Mesenchymal stem cell (in vitro differentiated cells and primary cell): Measurements from ENCODE around the gene RASGRP4.

Experiments used
- DNase-seq: peaks from one replicate; pipeline ENCODE4 v3.0.0-alpha.2; 2013
- H2AFZ ChIP-seq: one replicate; pipeline ENCODE4 v1.6.1; 2013; ENCODE audit warnings: low read depth, mild to moderate bottlenecking, control low read depth, inconsistent platforms, low read length, moderate library complexity
- H2AK5ac ChIP-seq: 2 replicates; pipeline ENCODE4 v1.6.1; 2013; ENCODE audit warnings: low read length, moderate library complexity, mild to moderate bottlenecking, inconsistent platforms; ENCODE audit not compliant: severe bottlenecking
- H2BK120ac ChIP-seq: one replicate; pipeline ENCODE4 v1.6.1; 2013; ENCODE audit warnings: low read depth, mild to moderate bottlenecking, inconsistent platforms, low read length, moderate library complexity
- H2BK12ac ChIP-seq, 2 experiments: one replicate each; pipeline ENCODE4 v1.6.1; 2013; ENCODE audit warnings: inconsistent platforms in 2 of 2, low read length in 2 of 2, mild to moderate bottlenecking in 2 of 2, moderate library complexity in 2 of 2, control low read depth in 1 of 2
- H2BK15ac ChIP-seq: one replicate; pipeline ENCODE4 v1.6.1; 2013; ENCODE audit warnings: mild to moderate bottlenecking, low read depth, inconsistent platforms; ENCODE audit not compliant: poor library complexity, severe bottlenecking
- H2BK5ac ChIP-seq: 2 replicates; pipeline ENCODE4 v1.6.1; 2013; ENCODE audit warnings: low read depth, mild to moderate bottlenecking, low read length, control low read depth, inconsistent platforms; ENCODE audit not compliant: poor library complexity, severe bottlenecking
- H3K14ac ChIP-seq, 2 experiments: one replicate each; pipeline ENCODE4 v1.6.1; 2013; ENCODE audit warnings: inconsistent platforms in 2 of 2, low read length in 2 of 2, control low read depth in 1 of 2, mild to moderate bottlenecking in 1 of 2, moderate library complexity in 1 of 2
- H3K18ac ChIP-seq, 2 experiments: one replicate each; pipeline ENCODE4 v1.6.1; 2013; ENCODE audit warnings: inconsistent platforms in 2 of 2, low read length in 2 of 2, control low read depth in 1 of 2, low read depth in 1 of 2, mild to moderate bottlenecking in 1 of 2
- H3K23ac ChIP-seq, 2 experiments: one replicate each; pipeline ENCODE4 v1.6.1; 2013; ENCODE audit warnings: inconsistent platforms in 2 of 2, low read length in 2 of 2, mild to moderate bottlenecking in 2 of 2, moderate library complexity in 2 of 2, control low read depth in 1 of 2
- H3K27ac ChIP-seq: 2 replicates; pipeline ENCODE4 v1.5.1; 2013; ENCODE audit warnings: mild to moderate bottlenecking, moderate library complexity, low read length, control low read depth, inconsistent platforms; ENCODE audit not compliant: poor library complexity, severe bottlenecking
- H3K27me3 ChIP-seq, 2 experiments: 2 replicates each; pipeline versions ENCODE4 v1.6.1 to v1.7.0; 2013; ENCODE audit warnings: low read length in 2 of 2, mild to moderate bottlenecking in 2 of 2, moderate library complexity in 2 of 2, control low read depth in 1 of 2, inconsistent platforms in 1 of 2; ENCODE audit not compliant: control insufficient read depth in 1 of 2, insufficient read depth in 1 of 2
- H3K36me3 ChIP-seq, 2 experiments: 2 replicates each; pipeline versions ENCODE4 v1.6.1 to v1.7.0; 2013; ENCODE audit warnings: low read length in 2 of 2, control low read depth in 1 of 2, inconsistent platforms in 1 of 2, low read depth in 1 of 2, mild to moderate bottlenecking in 1 of 2; ENCODE audit not compliant: insufficient read depth in 2 of 2, control insufficient read depth in 1 of 2
- H3K4ac ChIP-seq, 2 experiments: one replicate each; pipeline ENCODE4 v1.6.1; 2013; ENCODE audit warnings: inconsistent platforms in 2 of 2, low read length in 2 of 2, mild to moderate bottlenecking in 2 of 2, moderate library complexity in 2 of 2, control low read depth in 1 of 2, low read depth in 1 of 2
- H3K4me1 ChIP-seq: 2 replicates; pipeline ENCODE4 v1.6.1; 2013; ENCODE audit warnings: low read depth, low read length, control low read depth; ENCODE audit not compliant: control insufficient read depth, insufficient read depth
- H3K4me2 ChIP-seq: 2 replicates; pipeline ENCODE4 v1.6.1; 2013; ENCODE audit warnings: low read length, mild to moderate bottlenecking, inconsistent platforms; ENCODE audit not compliant: poor library complexity, severe bottlenecking
- H3K4me3 ChIP-seq, 2 experiments: 2 replicates each; pipeline versions ENCODE4 v1.5.1 to v1.7.0; 2013; ENCODE audit warnings: low read length in 2 of 2, mild to moderate bottlenecking in 2 of 2, control low read depth in 1 of 2, low read depth in 1 of 2; ENCODE audit not compliant: insufficient read depth in 1 of 2
- H3K79me1 ChIP-seq: replicated peaks from 2 replicates; pipeline ENCODE4 v1.6.1; 2013; ENCODE audit warnings: mild to moderate bottlenecking, control low read depth, low read length, inconsistent platforms; ENCODE audit not compliant: poor library complexity, severe bottlenecking
- H3K9ac ChIP-seq: 2 replicates; pipeline ENCODE4 v1.7.0; 2013; ENCODE audit warnings: mild to moderate bottlenecking, low read length, moderate library complexity
- H3K9me3 ChIP-seq: 2 replicates; pipeline ENCODE4 v1.7.0; 2013; ENCODE audit warnings: mild to moderate bottlenecking, low read length; ENCODE audit not compliant: control insufficient read depth
- H4K8ac ChIP-seq: one replicate; pipeline ENCODE4 v1.6.1; 2013; ENCODE audit warnings: inconsistent platforms, mild to moderate bottlenecking, low read length, moderate library complexity
- H4K91ac ChIP-seq: one replicate; pipeline ENCODE4 v1.6.1; 2013; ENCODE audit warnings: mild to moderate bottlenecking, low read length, inconsistent platforms
- WGBS: methylation state at CpG from one replicate; pipeline ENCODE4 v1.1.7; 2013; ENCODE audit warnings: mixed read lengths; 5-methylcytosine and 5-hydroxymethylcytosine counted together

RASGRP4 gene

GRCh38 chr19:38422438-38422837, 3.6 kb downstream of the RASGRP4 start:
- H3K27ac ChIP-seq, result no peak overlapping the region
- no peak overlapping the region for H3K14ac ChIP-seq
- H3K27me3 ChIP-seq, result peaks cover 43 to 77% of the 10 kb centered on the region in 2 experiments
- peaks cover 8% of the 10 kb centered on the region for H3K4me1 ChIP-seq
- H2BK120ac ChIP-seq, result no peak overlapping the region
- H4K91ac ChIP-seq, result no peak overlapping the region
- no peak overlapping the region for H2BK12ac ChIP-seq
- no peak overlapping the region for H2BK15ac ChIP-seq
- no peak overlapping the region for H2AFZ ChIP-seq
- H3K4ac ChIP-seq, result no peak overlapping the region
- no peak overlapping the region for H3K18ac ChIP-seq
- no peak overlapping the region for H3K23ac ChIP-seq
- H2BK5ac ChIP-seq, result no peak overlapping the region
- H3K9me3 ChIP-seq, result no peaks in the 10 kb centered on the region
- no peak overlapping the region for H4K8ac ChIP-seq
- WGBS, result 90% methylated on average over 6 of the region's 7 CpGs
- DNase-seq, result no peak
- no peak overlapping the region for H3K9ac ChIP-seq
- no peak overlapping the region for H3K4me3 ChIP-seq
- no peaks in the 10 kb centered on the region for H3K36me3 ChIP-seq
- no peak overlapping the region for H3K4me2 ChIP-seq
- H2AK5ac ChIP-seq, result no peak overlapping the region
- H3K79me1 ChIP-seq, result no peaks in the 10 kb centered on the region

- no peak overlapping the region for H2BK12ac ChIP-seq
- no peak overlapping the region for H3K4me3 ChIP-seq
- H3K79me1 ChIP-seq, result no peaks in the 10 kb centered on the region
- no peak overlapping the region for H2BK15ac ChIP-seq
- H2BK5ac ChIP-seq, result no peak overlapping the region
- H3K4me2 ChIP-seq, result no peak overlapping the region
- no peak overlapping the region for H2AK5ac ChIP-seq
- H3K9me3 ChIP-seq, result no peaks in the 10 kb centered on the region
- no peak overlapping the region for H3K27ac ChIP-seq
- peak overlapping the region; percentile 29 for H4K8ac ChIP-seq
- H3K23ac ChIP-seq, result no peak overlapping the region
- DNase-seq, result no peak
- WGBS, result 89% methylated on average over 14 of the region's 14 CpGs
- no peak overlapping the region for H4K91ac ChIP-seq
- H3K36me3 ChIP-seq, result no peaks in the 10 kb centered on the region
- H3K9ac ChIP-seq, result no peak overlapping the region
- no peak overlapping the region for H3K18ac ChIP-seq
- no peak overlapping the region for H3K4ac ChIP-seq
- H2BK120ac ChIP-seq, result no peak overlapping the region
- no peak overlapping the region for H3K14ac ChIP-seq
- peaks cover 8% of the 10 kb centered on the region for H3K4me1 ChIP-seq
- H2AFZ ChIP-seq, result no peak overlapping the region
- peaks cover 49 to 78% of the 10 kb centered on the region in 2 experiments for H3K27me3 ChIP-seq
Observed at GRCh38 chr19:38421856-38422255, 4.2 kb downstream of the RASGRP4 start.

GRCh38 chr19:38420935-38421334, 5.1 kb downstream of the RASGRP4 start:
- H3K9me3 ChIP-seq, result no peaks in the 10 kb centered on the region
- no peak overlapping the region for H4K8ac ChIP-seq
- no peak overlapping the region for H3K4ac ChIP-seq
- H2AK5ac ChIP-seq, result no peak overlapping the region
- no peak overlapping the region for H2BK5ac ChIP-seq
- no peak overlapping the region for H3K4me2 ChIP-seq
- H3K4me3 ChIP-seq, result no peak overlapping the region
- H2AFZ ChIP-seq, result no peak overlapping the region
- no peak overlapping the region for H3K9ac ChIP-seq
- H3K36me3 ChIP-seq, result no peaks in the 10 kb centered on the region
- no peak overlapping the region for H4K91ac ChIP-seq
- 78% methylated on average over 9 of the region's 9 CpGs for WGBS
- H3K27me3 ChIP-seq, result peaks cover 50 to 80% of the 10 kb centered on the region in 2 experiments
- H3K18ac ChIP-seq, result no peak overlapping the region
- H2BK12ac ChIP-seq, result no peak overlapping the region
- no peak overlapping the region for H2BK120ac ChIP-seq
- no peak for DNase-seq
- H3K79me1 ChIP-seq, result no peaks in the 10 kb centered on the region
- no peak overlapping the region for H3K27ac ChIP-seq
- H3K4me1 ChIP-seq, result peaks cover 8% of the 10 kb centered on the region
- no peak overlapping the region for H2BK15ac ChIP-seq
- H3K14ac ChIP-seq, result no peak overlapping the region
- no peak overlapping the region for H3K23ac ChIP-seq

GRCh38 chr19:38417544-38418506, 8.2 kb downstream of the RASGRP4 start:
- Histone ChIP-seq H3K18ac (no peak overlapping the region), H3K14ac (no peak overlapping the region), H2BK120ac (no peak overlapping the region), H3K9me3 (no peaks in the 10 kb centered on the region), H3K4me1 (peaks cover 8% of the 10 kb centered on the region), H3K4me3 (no peak overlapping the region), H3K36me3 (no peaks in the 10 kb centered on the region), H3K4ac (no peak overlapping the region), H2BK12ac (no peak overlapping the region), H3K4me2 (peak overlapping the region; percentile 44), H2BK15ac (no peak overlapping the region), H3K27me3 (peaks cover 42 to 68% of the 10 kb centered on the region in 2 experiments), H3K23ac (no peak overlapping the region), H2AK5ac (no peak overlapping the region), H3K27ac (no peak overlapping the region), H3K79me1 (no peaks in the 10 kb centered on the region), H4K91ac (peak overlapping the region; percentile 1), H2AFZ (no peak overlapping the region), H2BK5ac (no peak overlapping the region), H4K8ac (peak overlapping the region; percentile 62), H3K9ac (no peak overlapping the region)
- peak; percentile 27 for DNase-seq
- 8% methylated on average over 48 of the region's 49 CpGs for WGBS
